H9 (cell line): Measurements from ENCODE around the gene PDZRN4. TPM values are rescaled to one million over a fixed set of nuclear protein-coding genes. Genes with fewer than 3 reads are reported as not detected.

Source experiments
- DNase-seq: peaks from one replicate; pipeline ENCODE4 v3.0.0-alpha.2; 2017
- H2AFZ ChIP-seq: one replicate; pipeline ENCODE4 v1.6.1; 2013; ENCODE audit warnings: mild to moderate bottlenecking, low read length, control low read depth, moderate library complexity
- H2AK5ac ChIP-seq: 2 replicates; pipeline ENCODE4 v1.6.1; 2013; ENCODE audit warnings: low read length, control low read depth, mixed read lengths; ENCODE audit not compliant: insufficient read length
- H2BK120ac ChIP-seq: one replicate; pipeline ENCODE4 v1.6.1; 2013; ENCODE audit warnings: low read depth, mild to moderate bottlenecking, low read length, control low read depth, inconsistent platforms; ENCODE audit not compliant: poor library complexity, severe bottlenecking
- H2BK12ac ChIP-seq: 2 replicates; pipeline ENCODE4 v1.6.1; 2013; ENCODE audit warnings: low read length, control low read depth, mixed read lengths, low read depth; ENCODE audit not compliant: insufficient read length
- H2BK15ac ChIP-seq: 2 replicates; pipeline ENCODE4 v1.6.1; 2013; ENCODE audit warnings: low read depth, low read length, control low read depth
- H2BK20ac ChIP-seq: one replicate; pipeline ENCODE4 v1.6.1; 2013; ENCODE audit warnings: low read depth, mild to moderate bottlenecking, low read length, control low read depth, inconsistent platforms; ENCODE audit not compliant: poor library complexity, severe bottlenecking
- H2BK5ac ChIP-seq: 2 replicates; pipeline ENCODE4 v1.6.1; 2013; ENCODE audit warnings: low read length, control low read depth, mixed read lengths; ENCODE audit not compliant: insufficient read length
- H3K14ac ChIP-seq: 2 replicates; pipeline ENCODE4 v1.6.1; 2013; ENCODE audit warnings: low read length, control low read depth; ENCODE audit not compliant: insufficient read depth
- H3K18ac ChIP-seq: 2 replicates; pipeline ENCODE4 v1.6.1; 2013; ENCODE audit warnings: low read depth, mild to moderate bottlenecking, mixed read lengths, low read length, control low read depth; ENCODE audit not compliant: insufficient read length
- H3K23ac ChIP-seq: 2 replicates; pipeline ENCODE4 v1.6.1; 2013; ENCODE audit warnings: low read length, control low read depth, mixed read lengths, low read depth; ENCODE audit not compliant: insufficient read length
- H3K23me2 ChIP-seq: 2 replicates; pipeline ENCODE4 v1.6.1; 2013; ENCODE audit warnings: low read depth, mild to moderate bottlenecking, mixed read lengths, low read length, control low read depth; ENCODE audit not compliant: insufficient read length, poor library complexity, severe bottlenecking
- H3K27ac ChIP-seq: 2 replicates; pipeline ENCODE4 v1.5.1; 2013; ENCODE audit warnings: low read length, control low read depth, mixed read lengths, low read depth; ENCODE audit not compliant: insufficient read length
- H3K27me3 ChIP-seq: 2 replicates; pipeline ENCODE4 v1.6.1; 2013; ENCODE audit warnings: low read length, control low read depth, inconsistent platforms; ENCODE audit not compliant: insufficient read depth
- H3K4ac ChIP-seq: 2 replicates; pipeline ENCODE4 v1.6.1; 2013; ENCODE audit warnings: low read depth, mild to moderate bottlenecking, control low read depth, inconsistent platforms, low read length, moderate library complexity
- H3K4me1 ChIP-seq: 2 replicates; pipeline ENCODE4 v1.6.1; 2013; ENCODE audit warnings: low read length, control low read depth, inconsistent platforms; ENCODE audit not compliant: insufficient read depth
- H3K4me2 ChIP-seq: 2 replicates; pipeline ENCODE4 v1.6.1; 2013; ENCODE audit warnings: low read length, control low read depth, mixed read lengths; ENCODE audit not compliant: insufficient read length, insufficient read depth
- H3K56ac ChIP-seq: 2 replicates; pipeline ENCODE4 v1.6.1; 2013; ENCODE audit warnings: low read depth, mild to moderate bottlenecking, mixed read lengths, low read length, control low read depth; ENCODE audit not compliant: insufficient read length
- H3K79me1 ChIP-seq: 2 replicates; pipeline ENCODE4 v1.6.1; 2013; ENCODE audit warnings: low read depth, mild to moderate bottlenecking, moderate library complexity, low read length, control low read depth, inconsistent platforms; ENCODE audit not compliant: insufficient read depth, poor library complexity, severe bottlenecking
- H3K79me2 ChIP-seq: 2 replicates; pipeline ENCODE4 v1.6.1; 2013; ENCODE audit warnings: low read length, control low read depth, inconsistent platforms; ENCODE audit not compliant: insufficient read depth
- H3K9ac ChIP-seq: 2 replicates; pipeline ENCODE4 v1.6.1; 2013; ENCODE audit warnings: low read length, control low read depth, mixed read lengths; ENCODE audit not compliant: insufficient read length; ENCODE audit errors: extremely low read depth
- H3K9me3 ChIP-seq: one replicate; pipeline ENCODE4 v1.6.1; 2013; ENCODE audit warnings: low read depth, low read length, inconsistent platforms; ENCODE audit not compliant: control insufficient read depth
- H3T11ph ChIP-seq: one replicate; pipeline ENCODE4 v1.6.1; 2013; ENCODE audit warnings: mild to moderate bottlenecking, low read length, control low read depth, inconsistent platforms
- H4K20me1 ChIP-seq: one replicate; pipeline ENCODE4 v1.6.1; 2013; ENCODE audit not compliant: control insufficient read depth, insufficient read length, insufficient read depth
- H4K5ac ChIP-seq: 2 replicates; pipeline ENCODE4 v1.6.1; 2013; ENCODE audit warnings: low read depth, mild to moderate bottlenecking, mixed read lengths, low read length, control low read depth; ENCODE audit not compliant: insufficient read length
- H4K8ac ChIP-seq: replicated peaks from 2 replicates; pipeline ENCODE4 v1.6.1; 2013; ENCODE audit warnings: low read length, control low read depth, mixed read lengths, low read depth; ENCODE audit not compliant: insufficient read length
- H4K91ac ChIP-seq: 2 replicates; pipeline ENCODE4 v1.6.1; 2013; ENCODE audit warnings: low read depth, mild to moderate bottlenecking, moderate library complexity, mixed read lengths, low read length, control low read depth; ENCODE audit not compliant: insufficient read length
- H3K27ac Mint-ChIP-seq, 3 experiments: 2 replicates in 2 of 3; 3 replicates in 1 of 3; pipeline ENCODE4 v1.8.0; 2020 to 2021; ENCODE audit warnings: mixed read lengths in 3 of 3, mild to moderate bottlenecking in 1 of 3, moderate library complexity in 1 of 3
- H3K27me3 Mint-ChIP-seq: 2 replicates; pipeline ENCODE4 v1.8.0; 2021; ENCODE audit warnings: low read depth, mild to moderate bottlenecking, moderate library complexity, mixed read lengths
- H3K36me3 Mint-ChIP-seq, 3 experiments: 2 replicates in 2 of 3; 3 replicates in 1 of 3; pipeline ENCODE4 v1.8.0; 2020 to 2021; ENCODE audit warnings: low read depth in 3 of 3, mixed read lengths in 3 of 3; ENCODE audit not compliant: insufficient read depth in 1 of 3
- H3K4me1 Mint-ChIP-seq, 2 experiments: 2 replicates each; pipeline ENCODE4 v1.8.0; 2020; ENCODE audit warnings: mixed read lengths in 2 of 2
- H3K4me3 Mint-ChIP-seq, 2 experiments: 2 replicates in 1 of 2; 3 replicates in 1 of 2; pipeline ENCODE4 v1.8.0; 2020 to 2021; ENCODE audit warnings: mild to moderate bottlenecking in 2 of 2, mixed read lengths in 2 of 2, moderate library complexity in 1 of 2
- H3K9me3 Mint-ChIP-seq, 2 experiments: 2 replicates in 1 of 2; 3 replicates in 1 of 2; pipeline ENCODE4 v1.8.0; 2020; ENCODE audit warnings: mild to moderate bottlenecking in 2 of 2, mixed read lengths in 2 of 2, moderate library complexity in 1 of 2
- total RNA-seq: library from RNA; stranded (reverse); gene quantifications from 2 replicates; pipeline ENCODE4 v1.2.1, GENCODE V29; 2021
- TF ChIP-seq, protein P1 (sequence below): fragments of 200-600 bp; sonication (generic); conservative IDR thresholded peaks from 3 replicates; pipeline ENCODE4 v1.8.0; 2021; ENCODE audit warnings: antibody characterized with exemption, mild to moderate bottlenecking

PDZRN4 gene
- total RNA-seq, 1 experiment from 2014 or later, result not detected

DNA sequence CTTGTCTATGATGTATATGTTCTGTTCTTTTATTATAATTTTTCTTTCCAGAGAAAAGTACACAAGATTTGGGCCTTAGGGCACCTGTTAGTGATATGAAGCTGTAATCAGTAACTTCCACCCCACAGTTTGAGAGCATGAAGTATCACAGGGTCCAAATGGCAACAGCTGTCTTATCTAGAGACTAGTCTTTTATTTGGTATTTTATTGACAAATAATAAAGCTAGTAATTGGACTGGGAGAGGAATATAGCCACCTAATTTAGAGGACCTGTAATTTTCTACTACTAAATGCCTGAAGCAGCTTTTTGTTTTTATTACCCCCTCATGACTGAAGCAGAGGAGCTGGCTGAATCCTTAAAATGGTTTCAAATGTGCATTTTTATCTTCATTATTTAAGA lies 174.8 kb downstream of the PDZRN4 start:
- H2BK12ac ChIP-seq, result no peak overlapping the region
- H4K8ac ChIP-seq, result no peak overlapping the region
- Mint-ChIP-seq H3K27me3 (peaks cover 3% of the 10 kb centered on the region), H3K36me3 (no peaks in the 10 kb centered on the region), H3K9me3 (no peaks in the 10 kb centered on the region), H3K27ac (no peak overlapping the region), H3K4me1 (peaks cover 4% of the 10 kb centered on the region in 2 experiments; a peak in 3 of 4 replicates), H3K4me3 (no peak overlapping the region)
- H3K14ac ChIP-seq, result no peak overlapping the region
- no peaks in the 10 kb centered on the region for H3K27me3 ChIP-seq
- no peak overlapping the region for H3K18ac ChIP-seq
- no peak overlapping the region for H2AK5ac ChIP-seq
- H3K23me2 ChIP-seq, result no peaks in the 10 kb centered on the region
- no peak overlapping the region for H3K56ac ChIP-seq
- no peaks in the 10 kb centered on the region for H3K79me2 ChIP-seq
- TF ChIP-seq, protein P1, sequence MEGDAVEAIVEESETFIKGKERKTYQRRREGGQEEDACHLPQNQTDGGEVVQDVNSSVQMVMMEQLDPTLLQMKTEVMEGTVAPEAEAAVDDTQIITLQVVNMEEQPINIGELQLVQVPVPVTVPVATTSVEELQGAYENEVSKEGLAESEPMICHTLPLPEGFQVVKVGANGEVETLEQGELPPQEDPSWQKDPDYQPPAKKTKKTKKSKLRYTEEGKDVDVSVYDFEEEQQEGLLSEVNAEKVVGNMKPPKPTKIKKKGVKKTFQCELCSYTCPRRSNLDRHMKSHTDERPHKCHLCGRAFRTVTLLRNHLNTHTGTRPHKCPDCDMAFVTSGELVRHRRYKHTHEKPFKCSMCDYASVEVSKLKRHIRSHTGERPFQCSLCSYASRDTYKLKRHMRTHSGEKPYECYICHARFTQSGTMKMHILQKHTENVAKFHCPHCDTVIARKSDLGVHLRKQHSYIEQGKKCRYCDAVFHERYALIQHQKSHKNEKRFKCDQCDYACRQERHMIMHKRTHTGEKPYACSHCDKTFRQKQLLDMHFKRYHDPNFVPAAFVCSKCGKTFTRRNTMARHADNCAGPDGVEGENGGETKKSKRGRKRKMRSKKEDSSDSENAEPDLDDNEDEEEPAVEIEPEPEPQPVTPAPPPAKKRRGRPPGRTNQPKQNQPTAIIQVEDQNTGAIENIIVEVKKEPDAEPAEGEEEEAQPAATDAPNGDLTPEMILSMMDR, result no peak
- H3K23ac ChIP-seq, result no peak overlapping the region
- H2BK20ac ChIP-seq, result no peak overlapping the region
- no peak overlapping the region for H2BK15ac ChIP-seq
- H4K91ac ChIP-seq, result no peak overlapping the region
- no peak overlapping the region for H2BK120ac ChIP-seq
- H3K79me1 ChIP-seq, result no peaks in the 10 kb centered on the region
- H3T11ph ChIP-seq, result no peak overlapping the region
- no peak overlapping the region for H3K9ac ChIP-seq
- H3K4me2 ChIP-seq, result no peak overlapping the region
- no peak overlapping the region for H2BK5ac ChIP-seq
- H3K4me1 ChIP-seq, result no peaks in the 10 kb centered on the region
- no peak overlapping the region for H3K27ac ChIP-seq
- no peak for DNase-seq
- H3K9me3 ChIP-seq, result no peaks in the 10 kb centered on the region
- H4K5ac ChIP-seq, result no peak overlapping the region
- no peak overlapping the region for H3K4ac ChIP-seq
- no peaks in the 10 kb centered on the region for H4K20me1 ChIP-seq
- H2AFZ ChIP-seq, result no peak overlapping the region
